ENCODE data around the gene GNG12. TPM values are rescaled to one million over a fixed set of nuclear protein-coding genes. Genes with fewer than 3 reads are reported as not detected.

Gene GNG12
- total and polyA plus RNA-seq, 2 donors (not counting 3 experiments of a cell fraction or from before 2014, with no cell fraction given), result 107 to 152 TPM

DNA sequence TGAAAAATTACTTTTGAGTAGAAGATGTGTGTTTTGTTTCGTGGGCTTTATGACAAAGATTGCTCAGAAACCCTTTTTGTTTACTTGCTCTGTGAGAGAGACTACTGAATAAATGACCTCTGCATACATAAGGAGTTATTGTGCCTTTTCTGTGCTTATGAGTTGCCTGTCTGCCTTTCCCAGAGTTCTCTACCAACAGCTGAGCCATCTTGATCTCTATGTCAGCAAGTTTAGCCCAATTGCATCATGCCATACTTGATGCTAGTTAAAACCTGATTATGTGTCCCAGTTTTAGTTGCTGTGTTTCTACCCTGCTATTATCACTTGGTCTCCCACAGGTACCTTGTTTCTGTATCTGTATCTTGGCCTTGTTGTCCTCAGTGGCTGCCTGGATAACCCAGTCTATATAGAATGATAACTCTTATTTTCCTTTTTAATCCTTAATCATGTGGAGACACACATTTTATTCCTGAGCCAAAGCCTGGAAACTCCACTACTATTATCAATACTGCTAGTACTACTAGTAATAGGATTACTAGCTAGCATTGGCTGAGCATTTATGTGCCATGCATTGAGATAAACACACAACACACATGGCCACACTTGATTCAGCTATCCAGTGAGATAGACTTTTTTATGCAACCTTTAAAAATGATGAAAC lies 28.7 kb upstream of the GNG12 start:
- Histone ChIP-seq H3K9ac (replicated peaks; ENCODE audit: extremely low read depth, insufficient read depth, low read length) (no peak overlapping the region), H3K9me1 (replicated peaks; ENCODE audit: control insufficient read depth, extremely low read depth, insufficient read depth, low read length) (no peaks in the 10 kb centered on the region), H3K4me1 (ENCODE audit: control insufficient read depth, extremely low read depth, insufficient read depth, low read length) (peaks cover 2% of the 10 kb centered on the region), H3K4me3 (replicated peaks in 1 of 3; ENCODE audit: insufficient read depth in 1 of 3, low read depth in 1 of 3, low read length in 3 of 3) (no peak overlapping the region), H2AFZ (ENCODE audit: low read depth, low read length) (no peak overlapping the region), H3K79me2 (ENCODE audit: control insufficient read depth, insufficient read depth, low read length) (no peaks in the 10 kb centered on the region), H3K9me3 (replicated peaks; ENCODE audit: control insufficient read depth, insufficient read depth, low read length) (no peaks in the 10 kb centered on the region), H3K36me3 (ENCODE audit: control insufficient read depth in 2 of 2, extremely low read depth in 1 of 2, insufficient read depth in 2 of 2, low read length in 2 of 2) (no peaks in the 10 kb centered on the region), H3K27ac (ENCODE audit: insufficient read depth, low read depth, low read length) (no peak overlapping the region), H3K4me2 (ENCODE audit: insufficient read depth, low read length) (no peak overlapping the region), H4K20me1 (replicated peaks; ENCODE audit: control insufficient read depth, extremely low read depth, insufficient read depth, low read length) (no peaks in the 10 kb centered on the region), H3K27me3 (ENCODE audit: control insufficient read depth in 2 of 2, insufficient read depth in 2 of 2, low read length in 2 of 2) (no peaks in the 10 kb centered on the region)
- DNase-seq (ENCODE audit: low read depth, low spot score) (no peak), FAIRE-seq (no peak)
- dilution Hi-C loops (cut with MboI; ENCODE audit: extremely low pct_ligation_motif_present, low sequenced_read_pairs) (no loop called here), intact Hi-C loops (cut with micrococcal nuclease) (no loop called here)
- TF ChIP-seq POLR2AphosphoS5 (IDR thresholded peaks at IDR 0.05; ENCODE audit: insufficient read depth, low read depth, low read length) (no peak), EZH2 (IDR thresholded peaks at IDR 0.05; ENCODE audit: borderline replicate concordance, low read depth, low read length, severe bottlenecking) (no peak), MAX (IDR thresholded peaks at IDR 0.05; ENCODE audit: insufficient read depth, insufficient read length) (no peak)
- POLR2A ChIA-PET, result no interaction called here
- CTCF ChIA-PET, result interaction anchor here (1.2 to 2.1 kb wide), 2 partner anchors 91 to 148 kb away, joined by 3 to 7 read pairs; no protein-coding TSS in a partner anchor
- BruUV-seq (replicated peaks), result no TSS peak

- ChIA-PET POLR2A (interaction anchor here (0.5 kb wide), 1 partner anchor 174 kb away, joined by 3 read pairs; no protein-coding TSS in a partner anchor), CTCF (no interaction called here)
- Histone ChIP-seq H3K9ac (replicated peaks; ENCODE audit: extremely low read depth, insufficient read depth, low read length) (no peak overlapping the region), H2AFZ (ENCODE audit: low read depth, low read length) (no peak overlapping the region), H3K4me1 (ENCODE audit: control insufficient read depth, extremely low read depth, insufficient read depth, low read length) (peaks cover 14% of the 10 kb centered on the region), H3K36me3 (ENCODE audit: control insufficient read depth in 2 of 2, extremely low read depth in 1 of 2, insufficient read depth in 2 of 2, low read length in 2 of 2) (no peaks in the 10 kb centered on the region), H3K4me3 (replicated peaks in 1 of 3; ENCODE audit: insufficient read depth in 1 of 3, low read depth in 1 of 3, low read length in 3 of 3) (no peak overlapping the region), H3K27ac (ENCODE audit: insufficient read depth, low read depth, low read length) (no peak overlapping the region), H4K20me1 (replicated peaks; ENCODE audit: control insufficient read depth, extremely low read depth, insufficient read depth, low read length) (no peaks in the 10 kb centered on the region), H3K9me3 (replicated peaks; ENCODE audit: control insufficient read depth, insufficient read depth, low read length) (no peaks in the 10 kb centered on the region), H3K79me2 (ENCODE audit: control insufficient read depth, insufficient read depth, low read length) (no peaks in the 10 kb centered on the region), H3K27me3 (ENCODE audit: control insufficient read depth in 2 of 2, insufficient read depth in 2 of 2, low read length in 2 of 2) (no peaks in the 10 kb centered on the region), H3K4me2 (ENCODE audit: insufficient read depth, low read length) (no peak overlapping the region), H3K9me1 (replicated peaks; ENCODE audit: control insufficient read depth, extremely low read depth, insufficient read depth, low read length) (no peaks in the 10 kb centered on the region)
- TF ChIP-seq POLR2A (IDR thresholded peaks at IDR 0.05; ENCODE audit: low read depth, low read length), result no peak
- no peak for TF ChIP-seq GATA2 (IDR thresholded peaks at IDR 0.05; ENCODE audit: insufficient read depth, insufficient read length, low read depth, low read length)
- TF ChIP-seq EZH2 (IDR thresholded peaks at IDR 0.05; ENCODE audit: borderline replicate concordance, low read depth, low read length, severe bottlenecking), result no peak
- TF ChIP-seq MAX (IDR thresholded peaks at IDR 0.05; ENCODE audit: insufficient read depth, insufficient read length), result no peak
- no peak for TF ChIP-seq MYC (IDR thresholded peaks at IDR 0.05; ENCODE audit: low read depth, low read length)
- TF ChIP-seq FOS (IDR thresholded peaks at IDR 0.05; ENCODE audit: borderline replicate concordance, insufficient read depth, low read length), result no peak
- TF ChIP-seq CTCF (IDR thresholded peaks at IDR 0.05; ENCODE audit: extremely low read depth in 1 of 2, insufficient read depth in 1 of 2, low read depth in 1 of 2, low read length in 2 of 2), result no peak
- no peak for TF ChIP-seq POLR2AphosphoS5 (IDR thresholded peaks at IDR 0.05; ENCODE audit: insufficient read depth, low read depth, low read length)
- TF ChIP-seq JUN (IDR thresholded peaks at IDR 0.05; ENCODE audit: borderline replicate concordance, insufficient read depth, insufficient read length, low read depth), result no peak
- intact Hi-C loops (cut with micrococcal nuclease) (no loop called here), dilution Hi-C loops (cut with MboI; ENCODE audit: extremely low pct_ligation_motif_present, low sequenced_read_pairs) (no loop called here)
- no peak for DNase-seq (ENCODE audit: low read depth, low spot score)
- no peak for FAIRE-seq
- no TSS peak for BruUV-seq (replicated peaks)
Measured at GRCh38 chr1:67860776-67861175, 27.5 kb upstream of the GNG12 start.
